IPS-11a (cell line): ENCODE measurements around the gene SUSD6.
"Not testable (repeated sequence)": the region's sequence is repeated elsewhere in the genome, so short reads cannot be mapped to it uniquely, and the experiment has no call there.

ENCODE experiments used
- H3K4me3 ChIP-seq: one replicate; pipeline ENCODE4 v1.5.1; 2013; ENCODE audit warnings: low read depth, low read length, control low read depth

SUSD6 gene

DNA sequence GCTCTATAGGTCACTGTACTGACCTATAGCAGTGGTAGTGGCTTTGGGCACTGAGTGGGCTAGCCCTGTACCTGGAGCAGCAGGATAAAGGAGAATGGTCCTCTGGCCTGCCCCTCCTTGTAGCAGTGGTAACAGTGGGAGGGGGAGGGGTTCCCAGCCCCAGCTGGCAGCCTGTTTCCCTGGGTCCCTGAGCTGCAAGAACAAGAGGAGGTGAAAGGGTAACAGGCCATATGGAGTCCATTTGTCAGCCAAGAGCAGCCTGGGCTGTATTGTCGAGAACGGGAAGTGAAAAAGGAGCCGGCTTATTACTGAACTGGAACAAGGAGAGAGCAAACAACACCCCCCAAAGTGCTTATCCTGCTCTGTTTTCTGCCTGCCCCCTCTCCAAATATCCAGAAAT lies 81.7 kb downstream of the SUSD6 start:
- no peak overlapping the region for H3K4me3 ChIP-seq

DNA sequence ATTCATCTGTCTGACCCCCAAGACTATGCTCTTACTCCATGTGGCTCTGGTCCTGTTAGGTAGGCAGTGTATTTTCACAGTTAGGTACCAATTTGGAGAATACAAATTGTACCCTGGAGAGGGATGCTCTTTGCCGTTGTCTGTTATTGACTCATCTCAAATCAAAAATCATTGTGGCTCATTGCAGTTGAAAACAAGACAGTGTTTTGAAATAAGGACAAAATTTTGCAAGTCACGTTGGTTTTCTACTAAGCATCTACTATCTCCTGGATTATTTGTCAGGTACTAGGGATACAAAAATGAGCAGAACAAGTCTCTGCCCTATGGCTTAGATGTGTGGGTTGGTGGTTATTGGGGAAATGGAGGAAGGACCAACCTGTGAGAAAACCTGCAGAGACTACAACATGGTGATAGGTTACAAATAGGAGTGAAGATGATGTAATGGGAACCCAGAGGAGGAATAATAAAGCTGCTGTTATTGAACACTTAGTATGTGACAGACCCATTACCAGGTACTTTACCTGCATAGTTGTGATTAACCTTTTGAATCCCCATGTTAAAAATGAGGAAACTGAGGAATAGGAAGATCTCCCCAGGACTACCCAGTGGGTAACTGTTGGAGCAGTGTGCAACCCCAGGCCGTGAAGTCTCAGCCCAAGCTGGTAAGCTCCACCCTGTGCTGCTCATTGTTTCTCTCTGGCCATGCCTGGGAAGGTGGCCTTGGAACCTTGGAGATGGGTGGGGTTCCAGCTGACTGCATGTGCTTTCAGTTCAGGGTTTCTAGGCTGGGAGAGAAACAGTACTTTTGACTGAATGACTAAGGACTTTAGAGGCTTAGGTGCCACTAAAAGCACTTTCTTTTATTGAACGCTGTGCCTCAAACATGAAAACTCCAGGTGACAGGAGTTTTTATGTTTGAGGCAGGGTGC lies 82.7 kb downstream of the SUSD6 start:
- H3K4me3 ChIP-seq = no peak overlapping the region

DNA sequence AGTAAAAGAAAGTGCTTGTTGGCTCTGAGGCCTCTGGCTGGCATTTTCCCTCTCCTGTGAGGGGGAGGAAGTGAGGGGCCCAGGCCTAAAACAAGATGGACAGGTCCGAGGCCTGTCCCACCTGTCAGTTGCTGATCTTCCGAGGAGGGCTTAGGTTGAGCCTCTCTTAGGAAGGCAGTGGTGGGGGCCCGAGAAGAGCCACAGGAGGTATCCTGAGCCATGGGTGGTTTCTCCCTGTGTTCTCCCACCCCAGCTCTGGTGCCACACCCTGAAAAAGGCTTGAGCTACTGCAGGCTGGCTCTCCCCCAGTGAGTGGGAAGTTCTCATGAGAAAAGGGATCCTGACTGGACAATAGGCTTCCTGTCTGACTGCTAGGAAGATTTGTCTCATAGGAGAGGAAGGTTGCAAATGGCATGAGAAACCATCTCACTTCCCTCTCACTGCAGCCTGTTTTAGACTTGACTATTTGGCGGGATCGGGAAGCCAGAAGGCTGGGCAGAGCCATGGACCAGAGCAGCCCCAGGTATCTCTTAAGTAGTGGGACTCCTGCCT lies 83.4 kb downstream of the SUSD6 start:
- H3K4me3 ChIP-seq = no peak overlapping the region

DNA sequence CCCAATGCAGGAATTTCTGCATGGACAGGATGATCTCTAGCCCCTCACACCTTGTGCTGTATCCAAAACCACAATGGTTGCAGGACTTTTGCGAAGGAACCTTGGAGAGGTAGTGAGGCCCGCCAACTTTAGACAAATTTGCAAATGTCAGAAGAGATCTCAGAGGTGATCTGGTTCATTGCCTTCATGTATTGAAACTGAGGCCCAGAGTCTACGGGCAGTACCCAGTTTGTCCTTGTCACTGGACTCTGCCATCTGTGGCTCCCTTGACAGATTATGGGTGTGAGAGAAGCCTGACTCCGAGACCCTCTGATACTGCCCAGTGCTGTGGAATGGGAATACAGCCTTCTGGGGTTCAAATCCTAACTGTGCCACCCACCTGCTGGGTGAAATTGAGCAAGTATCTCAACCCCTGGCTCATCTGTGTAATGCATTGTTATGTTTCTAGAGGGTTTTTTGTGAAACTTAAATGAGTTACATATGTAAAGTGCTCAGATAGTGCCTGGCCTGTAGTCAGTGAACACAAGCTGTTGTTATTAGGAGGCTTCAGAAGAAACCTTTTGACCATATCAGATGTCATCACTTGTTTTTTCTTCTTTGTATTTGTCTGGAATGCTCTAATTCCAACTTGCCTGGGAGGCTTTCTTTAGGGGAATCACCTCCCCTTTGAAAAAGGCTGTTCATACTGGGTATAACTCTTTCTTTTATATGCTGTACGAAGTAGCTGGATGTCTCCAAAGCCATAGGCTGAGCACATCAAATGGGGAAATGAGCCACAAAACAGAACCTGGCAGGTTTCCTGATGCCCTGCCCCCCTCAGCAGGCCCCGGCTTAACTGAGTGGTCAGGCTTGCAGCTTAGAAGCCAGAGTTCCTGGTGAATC lies 84.2 kb downstream of the SUSD6 start:
- no peak overlapping the region for H3K4me3 ChIP-seq

DNA sequence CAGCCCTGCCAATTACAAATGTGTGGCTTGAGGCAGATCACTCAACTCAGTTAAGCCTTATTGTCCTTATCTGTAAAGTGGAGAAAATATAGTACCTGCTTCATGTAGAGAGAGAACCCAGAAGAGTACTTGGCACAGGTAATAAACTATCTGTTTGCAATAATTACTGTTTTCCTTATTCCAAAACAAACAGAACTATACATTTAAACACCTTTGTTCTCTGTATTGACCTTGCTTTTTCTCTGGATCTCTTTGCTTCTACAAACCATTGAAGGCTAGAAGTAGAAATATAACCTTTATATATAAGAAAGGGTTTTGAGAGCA lies 84.8 kb downstream of the SUSD6 start:
- no peak overlapping the region for H3K4me3 ChIP-seq

DNA sequence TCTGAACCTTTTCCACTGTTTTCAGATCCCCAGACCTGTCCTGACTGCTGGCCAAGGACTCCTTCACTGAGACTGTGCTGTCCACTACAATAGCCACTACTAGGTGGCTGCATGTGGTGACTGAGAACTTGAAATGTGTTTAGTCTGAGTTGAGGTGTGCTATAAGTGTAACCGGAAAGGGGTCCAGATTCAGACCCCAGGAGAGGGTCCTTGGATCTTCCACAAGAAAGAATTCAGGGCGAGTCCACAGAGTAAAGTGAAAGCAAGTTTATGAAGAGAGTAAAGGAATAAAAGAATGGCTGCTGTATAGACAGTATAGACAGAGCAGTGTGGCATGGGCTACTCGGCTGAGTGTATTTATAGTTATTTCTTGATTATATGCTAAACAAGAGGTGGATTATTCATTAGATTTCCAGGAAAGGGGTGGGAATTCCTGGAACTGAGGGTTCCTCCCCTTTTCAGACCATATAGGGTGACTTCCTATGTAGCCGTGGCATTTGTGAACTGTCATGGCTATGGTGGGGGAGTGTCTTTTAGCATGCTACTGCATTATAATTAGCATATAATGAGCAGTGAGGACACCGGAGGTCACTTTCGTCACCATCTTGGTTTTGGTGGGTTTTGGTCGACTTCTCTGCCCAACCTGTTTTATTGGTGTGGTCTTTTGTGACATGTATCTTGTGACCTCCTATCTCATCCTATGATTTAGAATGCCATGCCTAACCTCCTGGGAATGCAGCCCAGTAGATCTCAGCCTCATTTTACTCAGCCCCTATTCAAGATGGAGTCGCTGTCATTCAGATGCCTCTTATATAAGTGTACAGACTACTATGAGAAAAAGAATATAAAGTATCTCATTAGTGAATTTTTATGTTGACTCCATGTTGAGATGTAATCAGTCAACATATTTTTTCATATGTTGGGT lies 85.5 kb downstream of the SUSD6 start:
- no peak overlapping the region for H3K4me3 ChIP-seq

DNA sequence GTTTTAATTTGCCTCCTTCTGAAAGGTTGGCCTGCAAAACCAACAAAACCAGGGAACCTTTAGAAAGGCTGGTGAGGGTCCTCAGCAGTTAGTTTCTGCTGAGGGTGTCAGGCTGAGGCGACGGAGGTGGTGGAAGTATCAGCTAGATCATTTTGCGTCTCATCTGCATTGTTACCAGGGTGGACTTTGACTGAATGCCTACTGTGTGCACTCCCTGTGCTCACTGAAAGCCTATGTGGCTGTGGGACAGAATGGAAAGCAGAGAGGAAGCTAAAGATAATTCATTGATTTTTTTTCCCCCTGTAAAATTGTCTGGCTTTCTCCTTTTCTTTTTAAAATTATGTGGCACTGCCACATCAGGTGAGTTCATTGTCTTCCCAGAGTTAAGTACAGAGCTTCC lies 87.2 kb downstream of the SUSD6 start:
- no peak overlapping the region for H3K4me3 ChIP-seq

DNA sequence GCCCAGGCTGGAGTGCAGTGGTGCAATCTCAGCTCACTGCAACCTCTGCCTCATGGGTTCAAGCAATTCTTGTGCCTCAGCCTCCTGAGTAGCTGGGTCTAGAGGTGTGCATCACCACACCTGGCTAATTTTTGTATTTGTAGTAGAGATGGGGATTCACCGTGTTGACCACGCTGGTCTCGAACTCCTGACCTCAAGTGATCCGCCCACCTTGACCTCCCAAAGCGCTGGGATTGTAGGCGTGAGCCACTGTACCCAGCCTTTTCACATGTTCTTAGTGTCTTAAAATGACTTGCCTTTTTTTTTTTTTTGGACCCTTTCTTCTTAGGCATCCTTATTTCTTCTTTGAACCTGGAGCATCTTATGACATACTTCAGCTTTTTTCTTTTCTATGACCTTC lies 87.8 kb downstream of the SUSD6 start:
- not testable (repeated sequence) for H3K4me3 ChIP-seq

DNA sequence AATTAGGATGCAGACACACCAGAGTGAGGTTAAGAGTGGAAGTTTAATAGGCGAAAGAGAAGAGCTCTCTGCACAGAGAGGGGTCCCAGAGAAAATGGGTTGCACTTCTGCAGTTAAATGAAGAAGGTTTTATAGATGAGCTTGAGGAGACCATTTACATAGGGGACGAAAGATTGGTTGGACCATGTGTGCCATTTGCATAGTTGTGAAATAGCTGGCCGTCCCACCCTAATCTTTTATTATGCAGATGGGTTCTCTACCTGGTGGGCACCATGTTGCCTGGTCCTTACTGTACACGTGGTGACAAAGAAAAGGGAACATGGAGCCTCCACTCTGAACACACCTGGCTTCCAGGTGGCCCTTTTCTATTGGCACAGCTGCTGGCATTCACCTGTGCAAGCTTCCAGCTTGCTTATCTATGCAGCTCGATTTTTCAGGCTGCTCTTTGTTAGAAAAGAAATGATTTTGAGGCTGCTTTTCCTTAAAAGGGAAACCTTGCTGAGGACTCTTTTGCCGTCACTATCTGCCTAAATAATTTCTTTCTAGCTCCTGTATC lies 88.4 kb downstream of the SUSD6 start:
- no peak overlapping the region for H3K4me3 ChIP-seq

DNA sequence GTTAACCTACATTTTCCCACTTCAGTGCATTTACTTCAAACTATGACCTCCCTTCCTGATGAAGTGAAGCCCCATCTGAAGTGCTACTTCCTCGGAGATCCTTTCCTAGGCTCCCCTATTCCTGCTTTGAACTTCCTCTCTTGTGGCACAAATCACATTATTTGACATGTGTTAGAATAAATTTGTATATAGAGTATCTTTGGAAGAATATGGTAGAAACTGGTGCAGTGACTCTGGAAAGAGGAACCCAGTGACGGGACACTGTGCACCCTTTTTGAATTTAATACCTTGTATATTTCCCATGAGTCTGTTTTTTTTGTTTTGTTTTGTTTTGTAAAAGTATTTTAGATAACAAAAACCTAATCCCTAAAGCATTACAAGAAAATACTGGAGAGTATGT lies 89.2 kb downstream of the SUSD6 start:
- no peak overlapping the region for H3K4me3 ChIP-seq

DNA sequence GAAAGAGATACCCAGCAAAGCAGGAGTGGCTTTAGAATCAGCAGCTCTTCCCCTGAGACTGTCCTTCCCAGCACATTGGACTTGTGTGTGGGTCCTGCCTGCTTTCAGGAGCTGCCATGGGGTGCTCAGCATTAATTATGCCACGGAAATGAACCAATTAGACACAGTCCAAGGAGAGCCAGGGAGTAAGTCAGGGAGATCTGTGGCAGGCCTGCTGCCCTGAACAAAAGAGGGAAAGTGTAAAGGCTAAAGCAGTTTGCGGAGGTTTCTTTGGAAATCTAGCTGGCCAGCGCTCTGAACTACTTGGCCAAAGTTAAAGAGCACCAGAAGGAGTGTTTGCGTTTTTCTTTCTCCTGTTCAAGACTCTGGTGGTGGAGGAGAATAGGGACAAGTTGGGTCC lies 89.9 kb downstream of the SUSD6 start:
- no peak overlapping the region for H3K4me3 ChIP-seq

DNA sequence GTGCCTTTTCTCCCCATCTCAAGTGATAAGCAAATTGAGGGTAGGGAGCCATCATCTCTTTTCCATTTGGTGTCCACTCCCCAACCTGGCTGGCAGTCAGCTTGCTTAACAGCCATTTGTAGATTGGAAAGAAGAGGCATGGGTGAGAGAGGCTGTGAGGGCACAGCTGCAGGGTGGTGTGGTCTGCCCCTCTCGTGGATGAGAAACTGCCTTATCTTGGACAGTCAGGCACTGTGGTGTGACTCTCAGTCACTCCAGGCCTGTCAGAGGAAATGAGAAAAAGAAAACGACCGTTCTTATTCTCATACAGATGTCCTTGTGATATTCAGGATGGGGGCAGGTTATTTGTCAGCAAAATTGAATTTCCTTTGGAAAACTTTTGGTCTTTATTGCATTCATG lies 90.5 kb downstream of the SUSD6 start:
- no peak overlapping the region for H3K4me3 ChIP-seq

DNA sequence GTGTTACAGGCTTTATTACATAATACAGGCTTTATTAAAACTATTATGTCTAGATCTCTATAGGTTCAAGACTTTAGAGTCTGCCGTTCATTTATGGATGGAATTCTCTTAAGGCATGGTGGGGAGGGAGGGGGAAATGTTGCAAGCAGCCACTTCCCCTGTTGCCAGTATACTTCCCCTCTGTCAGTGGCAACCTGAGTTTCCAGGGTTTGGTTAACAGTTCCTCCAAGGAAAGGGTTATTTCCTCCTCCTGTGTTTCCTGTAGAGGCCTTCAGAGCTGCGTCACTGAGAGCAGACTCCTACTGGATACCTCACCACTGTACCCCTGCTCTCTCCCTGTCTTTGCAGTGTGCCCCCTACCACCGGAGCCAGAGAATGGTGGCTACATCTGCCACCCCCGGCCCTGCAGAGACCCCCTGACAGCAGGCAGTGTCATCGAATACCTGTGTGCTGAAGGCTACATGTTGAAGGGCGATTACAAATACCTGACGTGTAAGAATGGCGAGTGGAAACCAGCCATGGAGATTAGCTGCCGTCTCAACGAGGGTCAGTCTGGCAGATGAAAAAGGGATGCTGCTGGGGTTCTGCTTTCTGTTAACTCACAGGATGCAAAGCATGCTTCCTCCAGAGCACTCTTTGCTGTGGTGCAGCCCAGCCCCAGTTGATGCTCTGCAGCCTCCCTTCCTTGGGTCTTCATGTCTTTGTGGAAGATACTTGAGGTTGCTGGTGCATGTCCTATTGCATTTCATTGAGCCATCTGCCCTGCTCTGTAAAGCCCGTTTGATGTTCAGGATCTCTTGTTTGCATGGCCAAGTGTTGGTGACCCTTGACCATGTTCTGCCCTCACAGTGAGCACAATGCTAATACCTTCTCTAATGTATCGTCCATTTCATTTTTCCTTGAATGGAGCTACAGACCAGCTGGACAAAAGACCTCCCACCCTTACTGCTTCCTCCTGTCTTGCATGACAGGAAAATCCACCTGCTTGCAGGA lies 91.9 kb downstream of the SUSD6 start:
- no peak overlapping the region for H3K4me3 ChIP-seq

DNA sequence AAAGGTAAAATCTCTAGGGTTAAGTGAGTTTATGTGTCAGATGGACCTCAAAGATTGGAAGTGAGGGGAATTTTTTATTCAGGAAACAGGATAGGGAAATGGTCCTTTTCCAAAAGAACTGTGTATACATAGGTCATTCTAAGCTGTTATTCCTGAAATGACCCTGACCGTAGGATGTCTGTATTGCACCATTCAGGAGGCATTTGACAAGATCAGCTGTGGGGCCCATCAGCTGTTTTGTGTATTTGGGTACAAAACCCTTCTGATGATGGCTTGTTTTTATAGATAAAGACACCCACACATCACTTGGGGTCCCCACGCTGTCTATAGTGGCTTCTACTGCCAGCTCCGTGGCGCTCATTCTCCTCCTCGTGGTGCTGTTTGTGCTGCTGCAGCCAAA lies 92.9 kb downstream of the SUSD6 start:
- H3K4me3 ChIP-seq = no peak overlapping the region

DNA sequence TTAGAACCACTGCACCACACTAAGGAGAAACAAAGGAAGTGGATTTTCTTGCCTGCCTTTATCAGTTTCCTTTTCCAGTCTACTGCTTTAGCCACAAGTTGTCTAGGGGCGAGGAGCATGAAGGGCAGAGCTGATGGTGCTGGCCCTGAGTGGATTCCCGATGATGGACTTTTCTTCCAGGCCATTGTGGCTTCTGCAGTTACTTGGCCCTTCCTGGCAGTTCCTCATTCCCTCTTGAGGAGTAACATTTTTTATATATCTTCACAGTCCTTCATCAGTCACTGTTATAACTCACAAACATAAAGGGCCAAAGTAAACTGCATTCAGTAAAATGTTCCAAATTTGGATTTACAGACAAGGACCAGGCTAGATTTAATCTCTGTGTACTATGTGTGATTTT lies 94.3 kb downstream of the SUSD6 start:
- H3K4me3 ChIP-seq = no peak overlapping the region

DNA sequence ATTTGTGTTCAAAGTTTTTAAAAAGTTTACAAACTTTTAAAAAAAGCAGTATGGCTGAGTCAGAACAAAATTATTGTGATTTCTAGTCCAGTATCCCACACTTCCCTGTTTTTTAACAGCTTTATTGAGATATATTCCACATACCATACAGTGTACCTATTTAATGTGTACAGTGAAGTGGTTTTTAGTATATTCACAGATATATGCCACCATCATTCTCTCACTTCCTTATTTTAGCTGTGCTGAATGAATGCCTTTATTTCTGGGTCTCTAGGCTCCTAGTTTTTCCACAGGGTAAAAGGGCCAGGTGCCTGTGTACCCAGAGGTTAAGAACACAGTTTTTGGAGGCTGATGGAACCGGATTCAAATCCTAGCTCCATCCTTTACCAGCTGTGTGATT lies 96.7 kb downstream of the SUSD6 start:
- H3K4me3 ChIP-seq = no peak overlapping the region

DNA sequence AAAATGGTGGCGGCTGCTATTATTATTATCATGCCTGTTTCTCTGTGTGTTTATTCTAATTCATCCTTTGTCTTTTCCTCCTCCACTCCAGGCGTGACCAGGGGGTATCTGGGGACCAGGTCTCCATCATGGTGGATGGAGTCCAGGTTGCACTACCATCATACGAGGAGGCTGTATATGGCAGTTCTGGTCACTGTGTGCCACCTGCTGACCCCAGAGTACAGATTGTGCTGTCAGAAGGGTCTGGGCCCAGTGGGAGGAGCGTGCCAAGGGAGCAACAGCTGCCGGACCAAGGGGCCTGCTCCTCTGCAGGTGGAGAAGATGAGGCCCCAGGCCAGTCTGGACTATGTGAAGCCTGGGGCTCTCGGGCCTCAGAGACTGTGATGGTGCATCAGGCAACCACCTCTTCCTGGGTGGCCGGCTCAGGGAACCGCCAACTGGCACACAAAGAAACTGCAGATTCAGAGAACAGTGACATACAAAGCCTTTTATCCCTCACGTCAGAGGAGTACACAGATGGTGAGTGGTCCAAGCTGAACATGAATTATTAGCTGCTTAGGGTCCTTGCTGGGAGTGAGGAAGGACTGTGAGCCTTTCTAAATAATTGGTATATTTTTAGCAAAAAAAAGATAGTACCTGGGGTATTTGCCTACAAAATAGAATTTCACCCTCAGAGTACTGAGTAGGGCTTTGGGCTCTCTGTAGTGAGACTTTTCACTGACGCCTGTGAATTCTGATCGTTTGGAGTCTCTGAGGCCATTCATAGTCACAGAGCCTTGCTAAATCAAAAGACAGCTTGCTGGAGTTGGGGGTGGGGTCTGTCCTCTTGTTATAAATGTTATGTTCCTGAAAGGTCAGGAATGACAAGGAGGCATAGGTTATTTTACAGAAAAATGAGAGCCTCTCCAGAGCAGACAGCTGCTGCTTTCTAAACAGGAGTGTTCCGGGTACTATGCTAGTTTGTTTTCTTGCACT lies 97.5 kb downstream of the SUSD6 start:
- H3K4me3 ChIP-seq = no peak overlapping the region

DNA sequence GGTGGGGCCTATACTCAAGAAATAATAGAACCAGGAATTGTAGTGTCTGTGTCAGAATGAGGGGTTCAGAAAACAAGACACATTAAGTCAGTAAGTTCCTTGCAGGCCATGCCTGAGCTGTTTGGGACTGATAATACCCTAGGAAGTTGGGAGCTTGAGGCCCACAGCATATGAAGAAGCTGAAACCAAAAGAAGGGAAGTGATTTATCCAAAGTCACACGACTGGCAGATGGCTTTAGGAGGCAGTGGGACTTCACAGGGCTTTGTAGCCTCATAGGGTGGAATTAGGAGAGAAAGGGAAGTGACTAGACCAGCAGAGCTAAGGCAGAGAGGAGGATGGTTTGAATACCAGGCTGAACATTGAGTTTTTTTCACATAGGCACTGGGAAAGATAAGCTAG lies 99.0 kb downstream of the SUSD6 start:
- no peak overlapping the region for H3K4me3 ChIP-seq
